GM19467 (cell line): Measurements from ENCODE around the gene ARAP2.

Source experiments
- ATAC-seq: cut with Tn5 transposase; IDR thresholded peaks from one replicate; pipeline ENCODE4 v1.9.1; 2021; ENCODE audit warnings: mild to moderate bottlenecking, moderate library complexity; ENCODE audit not compliant: unreplicated experiment

Gene ARAP2

GRCh38 chr4:36046026-36046425 is 198.3 kb downstream of the ARAP2 start:
- ATAC-seq, result no peak

- no peak for ATAC-seq
Measured at GRCh38 chr4:36043901-36044300, 200.4 kb downstream of the ARAP2 start.

GRCh38 chr4:36043241-36043640 is 201.1 kb downstream of the ARAP2 start:
- no peak for ATAC-seq

GRCh38 chr4:36042122-36042970 is 202.0 kb downstream of the ARAP2 start:
- no peak for ATAC-seq

- ATAC-seq, result no peak
Measured at GRCh38 chr4:36041340-36041739, 203.0 kb downstream of the ARAP2 start.

GRCh38 chr4:36039026-36039425 is 205.3 kb downstream of the ARAP2 start:
- no peak for ATAC-seq

- ATAC-seq, result no peak
Measured at GRCh38 chr4:36038491-36038890, 205.8 kb downstream of the ARAP2 start.

GRCh38 chr4:36037127-36037526 is 207.2 kb downstream of the ARAP2 start:
- no peak for ATAC-seq

- no peak for ATAC-seq
Measured at GRCh38 chr4:36029951-36030350, 214.4 kb downstream of the ARAP2 start.

- no peak for ATAC-seq
Measured at GRCh38 chr4:36027203-36027602, 217.1 kb downstream of the ARAP2 start.

- no peak for ATAC-seq
Measured at GRCh38 chr4:36026348-36026880, 217.9 kb downstream of the ARAP2 start.

- no peak for ATAC-seq
Measured at GRCh38 chr4:36024901-36025660, 219.2 kb downstream of the ARAP2 start.

- ATAC-seq, result no peak
Measured at GRCh38 chr4:36020351-36020750, 224.0 kb downstream of the ARAP2 start.
